NCI-H1048 (cell line): ENCODE measurements around the gene POP5.
"Not testable (repeated sequence)": the region's sequence is repeated elsewhere in the genome, so short reads cannot be mapped to it uniquely, and the experiment has no call there.

Source experiments
- DNase-seq: peaks from one replicate; lab custom pipeline; 2025; lab: John Stamatoyannopoulos, UW

The POP5 gene

GRCh38 chr12:120580787-120581723, at the start of gene POP5:
POP5 (minus strand) TSS chr12:120581402; CDS start chr12:120581362, 40 bp downstream.
- peak; percentile 97 for DNase-seq

- DNase-seq: no peak
These were observed 49.1 kb upstream of the POP5 start for GRCh38 chr12:120630104-120630892.

GRCh38 chr12:120628919-120629318, 47.7 kb upstream of the POP5 start:
- no peak for DNase-seq

GRCh38 chr12:120625557-120626419, 44.6 kb upstream of the POP5 start:
- DNase-seq: no peak

- no peak for DNase-seq
These were observed 39.4 kb upstream of the POP5 start for GRCh38 chr12:120620624-120621023.

GRCh38 chr12:120618954-120619615, 37.9 kb upstream of the POP5 start:
- DNase-seq: no peak

GRCh38 chr12:120617767-120618166, 36.6 kb upstream of the POP5 start:
- not testable (repeated sequence) for DNase-seq

- DNase-seq: not testable (repeated sequence)
These were observed 36.0 kb upstream of the POP5 start for GRCh38 chr12:120617193-120617592.

- DNase-seq: no peak
These were observed 33.6 kb upstream of the POP5 start for GRCh38 chr12:120614848-120615247.

GRCh38 chr12:120611534-120611933, 30.3 kb upstream of the POP5 start:
- DNase-seq: not testable (repeated sequence)

- no peak for DNase-seq
These were observed 29.4 kb upstream of the POP5 start for GRCh38 chr12:120610560-120610959.

- DNase-seq: not testable (repeated sequence)
These were observed 21.2 kb upstream of the POP5 start for GRCh38 chr12:120602416-120602815.

GRCh38 chr12:120599672-120600552, 18.7 kb upstream of the POP5 start:
- no peak for DNase-seq

- no peak for DNase-seq
These were observed 17.7 kb upstream of the POP5 start for GRCh38 chr12:120598674-120599463.

- no peak for DNase-seq
These were observed 16.7 kb upstream of the POP5 start for GRCh38 chr12:120597861-120598260.

- DNase-seq: no peak
These were observed 15.7 kb upstream of the POP5 start for GRCh38 chr12:120596901-120597300.

- no peak for DNase-seq
These were observed 11.2 kb upstream of the POP5 start for GRCh38 chr12:120592121-120593049.

- DNase-seq: no peak
These were observed 9.7 kb upstream of the POP5 start for GRCh38 chr12:120590741-120591407.
